ENCODE measurements around the gene PRDM13.
A peak's percentile ranks its signal among the peaks of the same experiment; 100 is the strongest.
"Not testable (repeated sequence)": the region's sequence is repeated elsewhere in the genome, so short reads cannot be mapped to it uniquely, and the experiment has no call there.

The PRDM13 gene

DNA sequence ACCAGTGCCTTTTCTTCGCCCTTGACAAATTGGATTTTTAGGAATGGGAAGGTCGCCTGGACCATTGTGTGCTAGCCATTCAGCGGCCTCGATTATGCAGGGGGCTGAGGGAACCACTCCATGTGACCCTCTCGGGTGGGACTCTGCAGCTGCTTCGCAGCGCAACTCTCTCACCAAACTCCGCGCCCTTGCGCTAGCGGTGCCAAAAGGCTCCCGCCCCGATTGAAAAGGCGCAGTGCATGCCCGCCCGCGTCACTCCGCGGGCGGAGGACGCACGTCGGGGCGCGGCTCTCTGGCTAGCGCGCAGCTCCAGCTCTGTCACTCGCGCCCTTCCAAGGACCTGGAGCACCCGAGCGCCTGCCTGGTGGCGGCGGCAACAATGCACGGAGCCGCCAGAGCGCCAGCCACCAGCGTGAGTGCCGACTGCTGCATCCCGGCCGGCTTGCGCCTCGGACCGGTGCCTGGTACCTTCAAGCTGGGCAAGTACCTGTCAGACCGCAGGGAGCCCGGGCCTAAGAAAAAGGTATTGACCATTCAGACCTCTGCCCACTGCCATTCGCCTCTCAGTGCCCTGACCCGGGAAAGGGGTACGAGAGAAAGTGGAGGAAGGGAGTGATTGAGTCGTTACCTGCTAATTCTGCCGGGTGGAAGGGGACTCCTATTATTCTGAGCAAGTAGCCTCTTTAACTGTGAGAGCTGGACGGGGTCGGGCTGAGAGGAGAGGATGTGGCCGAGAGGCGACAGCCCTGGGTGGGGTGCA, at the start of gene PRDM13:
Gene PRDM13, plus strand, starts transcription at position 178 of the 760 bp plus-strand sequence. Its CDS starts 202 bp downstream, at position 380.
- no peak for DNase-seq

DNA sequence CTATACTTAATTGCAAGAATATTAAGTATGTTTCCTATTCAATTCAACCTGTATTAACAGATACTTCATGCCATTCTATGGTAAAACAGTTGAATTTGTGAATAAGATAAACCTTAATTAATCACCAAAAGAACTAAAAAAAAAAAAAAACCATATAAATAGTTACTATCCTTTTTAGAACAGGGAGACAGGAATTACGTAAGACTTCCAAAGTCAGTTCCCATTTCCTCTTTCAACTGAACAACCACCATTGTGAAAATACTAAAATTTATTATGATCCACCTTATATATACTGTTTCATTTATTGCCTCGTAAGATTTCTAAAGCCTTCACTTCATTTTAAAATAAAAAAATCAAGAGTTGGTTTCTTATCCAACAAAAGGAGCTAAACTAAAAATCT, 47.6 kb upstream of the PRDM13 start:
- DNase-seq: peak; percentile 22

DNA sequence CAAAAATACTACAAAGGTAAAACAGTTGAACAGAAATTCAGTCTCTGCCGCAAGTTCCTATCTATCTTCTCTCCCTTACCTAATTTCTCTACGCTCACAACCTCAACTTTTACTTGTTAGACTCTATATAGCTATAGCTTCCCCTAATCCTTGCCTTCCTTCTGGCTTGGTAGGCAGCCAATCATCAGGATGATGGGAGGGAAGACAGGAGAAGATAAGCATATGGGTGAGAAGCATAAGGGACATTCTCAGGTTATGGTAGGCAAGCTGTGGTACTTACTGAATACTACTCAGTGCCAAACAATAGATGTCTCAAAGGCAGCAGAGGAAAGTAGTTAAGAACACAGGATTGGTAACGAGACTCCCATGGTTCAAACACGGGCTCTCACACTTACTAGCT, 46.0 kb upstream of the PRDM13 start:
- DNase-seq: no peak

DNA sequence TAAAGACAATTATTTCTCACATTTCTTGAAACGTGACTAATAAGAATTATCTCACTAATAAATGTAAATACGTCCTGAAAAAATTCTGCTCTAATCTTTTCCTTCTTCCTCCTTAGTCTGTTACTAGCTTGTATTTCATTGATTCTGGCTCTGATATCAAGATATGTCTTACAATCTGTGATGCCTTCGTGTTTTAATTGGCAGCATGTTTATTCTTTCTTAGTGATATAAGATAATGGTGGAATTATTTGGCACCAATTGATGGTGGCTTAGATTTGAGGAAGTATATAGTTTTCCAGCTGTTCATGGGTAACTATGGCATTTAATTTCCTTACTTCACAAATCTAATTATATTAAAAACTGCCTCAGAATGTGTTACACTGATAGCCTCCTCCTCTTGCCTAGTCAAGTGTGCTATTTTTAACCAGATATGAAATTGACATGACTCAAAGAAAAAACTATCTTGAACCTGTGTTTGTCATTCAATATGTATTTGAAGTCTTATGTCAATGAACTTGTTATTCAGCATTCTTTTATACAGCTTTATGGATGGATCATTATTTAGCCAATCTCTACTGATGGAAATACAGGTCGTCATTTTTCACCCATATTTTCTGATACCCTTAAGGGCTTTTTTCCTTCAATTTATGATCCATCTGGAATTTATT, 43.4 kb upstream of the PRDM13 start:
- DNase-seq: no peak

DNA sequence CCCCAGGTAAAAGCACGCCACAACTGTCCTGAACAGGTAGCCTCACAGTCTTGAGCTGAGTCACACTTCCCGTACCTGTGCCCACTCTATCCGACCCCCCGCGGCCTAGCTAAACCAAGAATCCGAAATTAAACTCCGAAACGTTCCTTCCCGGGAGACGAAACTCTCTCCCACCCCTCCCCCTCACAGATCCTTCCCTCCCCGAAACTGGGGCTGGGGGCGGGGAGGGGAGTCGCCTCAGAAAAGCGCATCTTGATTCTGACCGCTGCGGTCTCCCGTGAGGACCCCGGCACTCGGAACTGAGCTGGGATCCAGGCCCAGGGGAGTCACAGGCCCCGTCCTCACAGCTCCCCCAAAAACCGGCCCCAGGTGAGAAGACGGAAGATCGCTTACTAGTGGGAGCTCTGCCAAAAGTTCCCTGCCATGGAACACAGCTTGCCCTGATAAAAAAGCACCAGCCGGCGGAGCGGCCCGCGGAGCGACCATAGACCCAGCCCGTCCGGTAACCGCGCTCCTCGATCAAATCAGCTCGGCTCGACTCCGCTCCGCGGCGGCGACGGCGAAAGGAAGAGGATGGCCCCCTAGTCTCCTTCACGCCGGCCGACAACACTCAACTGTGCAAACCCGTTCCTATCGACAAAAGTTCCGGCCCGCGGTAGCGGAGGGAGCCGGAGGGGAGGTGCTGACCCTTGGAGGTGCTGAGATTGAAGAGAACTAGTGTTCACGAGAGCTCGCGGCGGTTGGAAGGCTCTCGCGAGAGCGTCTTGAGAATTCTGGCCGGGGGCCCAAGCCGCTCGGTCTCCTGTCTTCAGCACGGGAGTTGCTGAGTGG, 38.3 kb upstream of the PRDM13 start, which contains the start of gene CCNC:
Gene CCNC, minus strand, starts transcription at position 558 of the 831 bp plus-strand sequence. Its CDS starts 133 bp downstream, at position 425.
- peak; percentile 91 for DNase-seq

DNA sequence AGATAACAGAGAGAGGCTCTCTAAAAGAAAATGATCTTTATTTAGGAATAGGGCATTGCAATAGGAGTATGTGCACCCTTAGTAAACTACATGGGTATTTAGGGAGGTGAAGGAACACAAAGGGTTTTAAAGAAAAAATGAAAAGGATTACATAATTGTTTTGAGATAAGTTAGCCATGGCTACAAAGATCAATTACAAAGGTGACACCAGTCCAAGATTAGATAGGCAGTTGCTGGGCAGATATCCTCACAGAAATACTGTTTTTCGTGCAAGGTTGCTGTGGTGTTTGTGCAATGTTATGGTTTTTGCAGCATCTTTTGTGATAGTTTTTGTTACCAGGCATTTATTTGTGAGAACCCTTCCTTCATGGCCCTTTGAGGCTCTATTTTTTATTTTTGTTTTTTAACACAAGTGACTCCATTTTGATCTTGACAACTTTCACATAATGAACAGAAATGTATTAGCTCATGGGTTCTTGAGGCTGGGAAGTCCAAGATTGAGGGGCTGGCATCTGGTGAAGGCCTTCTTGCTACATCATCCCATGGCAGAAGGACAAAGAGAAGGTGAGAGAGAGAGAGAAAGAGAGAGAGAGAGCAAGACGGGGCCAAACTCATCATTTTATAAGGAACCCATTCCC, 32.5 kb upstream of the PRDM13 start:
- no peak for DNase-seq

DNA sequence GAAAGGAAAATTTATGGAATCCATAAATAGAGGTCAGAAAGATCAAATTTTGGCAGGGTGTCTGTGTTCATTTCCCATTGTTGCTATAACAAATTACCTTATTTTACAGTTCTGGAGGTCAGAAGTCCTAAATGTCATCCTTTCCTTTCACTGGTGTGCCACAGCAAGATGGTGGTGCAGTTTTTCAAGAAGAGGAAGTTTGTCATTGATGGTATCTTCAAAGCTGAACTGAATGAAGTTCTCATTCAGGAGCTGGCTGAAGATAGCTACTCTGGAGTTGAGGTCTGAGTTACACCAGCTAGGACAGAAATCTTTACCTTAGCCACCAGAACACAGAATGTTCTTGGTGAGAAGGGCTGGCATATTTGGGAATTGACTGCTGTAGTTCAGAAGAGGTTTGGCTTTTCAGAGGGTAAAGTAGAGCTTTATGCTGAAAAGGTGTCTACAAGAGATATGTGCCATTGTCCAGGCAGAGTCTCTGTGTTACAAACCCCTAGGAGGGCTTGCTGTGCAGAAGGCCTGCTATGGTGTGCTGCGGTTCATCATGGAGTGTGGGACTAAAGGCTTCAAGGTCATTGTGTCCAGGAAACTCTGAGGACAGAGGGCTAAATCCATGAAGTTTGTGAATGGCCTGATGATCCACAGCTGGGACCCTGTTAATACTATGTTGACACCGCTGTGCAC, 30.9 kb upstream of the PRDM13 start:
- DNase-seq: peak; percentile 38

DNA sequence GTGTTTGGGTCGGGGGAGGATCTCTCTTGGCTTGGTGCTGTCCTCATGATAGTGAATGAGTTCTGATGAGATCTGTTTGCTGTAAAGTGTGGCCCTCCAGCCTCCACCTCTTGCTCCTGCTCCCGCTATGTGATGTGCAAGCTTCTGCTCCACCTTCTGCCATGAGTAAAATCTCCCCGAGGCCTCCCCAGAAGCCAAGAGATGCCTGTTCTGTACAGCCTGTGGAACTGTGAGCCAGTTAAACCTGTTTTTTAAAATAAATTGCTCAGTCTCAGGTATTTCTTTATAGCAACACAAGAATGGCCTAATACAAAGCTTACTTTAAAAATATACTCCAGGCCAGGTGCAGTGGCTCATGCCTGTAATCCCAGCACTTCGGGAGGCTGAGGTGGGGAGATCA, 26.9 kb upstream of the PRDM13 start:
- no peak for DNase-seq

DNA sequence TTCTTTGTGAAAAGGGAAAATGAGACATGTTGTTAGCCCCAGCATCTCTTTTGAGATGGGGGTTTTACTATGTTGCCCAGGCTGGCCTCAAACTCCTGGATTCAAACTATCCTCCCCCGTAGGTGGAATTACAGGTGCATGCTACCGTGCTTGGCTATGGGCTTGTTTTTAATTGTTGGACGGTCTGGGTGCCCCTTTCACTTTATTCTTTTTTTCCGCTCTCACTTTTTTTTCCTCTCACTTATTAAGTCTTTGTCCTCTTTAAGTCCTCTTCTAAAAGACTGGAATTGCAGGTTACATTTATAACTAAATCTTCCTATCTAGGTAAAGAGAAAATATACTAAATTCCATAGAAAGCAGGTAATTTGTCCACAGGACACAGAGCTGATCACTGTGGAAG, 18.8 kb upstream of the PRDM13 start:
- no peak for DNase-seq

DNA sequence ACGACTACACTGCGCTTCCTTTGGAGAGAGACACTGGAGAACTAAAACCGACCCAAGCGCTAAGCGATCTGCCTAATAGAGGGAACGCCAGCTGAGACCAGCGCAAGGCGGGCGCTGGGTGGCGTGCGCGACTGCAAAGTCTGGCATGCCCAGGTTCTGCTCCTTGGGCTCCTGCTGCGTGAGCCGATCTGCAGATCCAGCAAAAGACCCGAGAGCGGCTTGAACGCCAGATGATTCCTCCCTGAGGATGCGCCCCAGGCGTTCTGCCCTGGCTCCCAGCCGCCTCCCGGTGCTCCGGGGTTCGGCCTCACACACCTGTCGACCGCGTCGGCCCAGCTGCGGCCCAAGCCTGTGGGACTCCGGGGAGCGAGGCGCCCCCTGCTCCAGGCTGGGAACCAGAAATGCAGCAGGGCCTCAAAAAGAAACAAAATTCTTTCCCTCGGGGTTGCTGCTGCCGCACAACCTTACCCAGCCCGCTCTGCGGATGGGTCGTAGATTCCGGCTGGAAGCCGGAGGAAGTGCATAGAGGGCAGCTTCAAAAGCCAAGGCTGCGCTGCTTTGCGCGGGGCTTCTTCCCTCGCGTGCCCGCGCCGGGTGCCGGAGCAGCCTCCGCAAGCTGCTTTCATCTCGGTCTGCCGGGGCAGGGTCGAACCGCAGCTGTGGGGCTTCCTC, 17.9 kb upstream of the PRDM13 start:
- peak; percentile 65 for DNase-seq

DNA sequence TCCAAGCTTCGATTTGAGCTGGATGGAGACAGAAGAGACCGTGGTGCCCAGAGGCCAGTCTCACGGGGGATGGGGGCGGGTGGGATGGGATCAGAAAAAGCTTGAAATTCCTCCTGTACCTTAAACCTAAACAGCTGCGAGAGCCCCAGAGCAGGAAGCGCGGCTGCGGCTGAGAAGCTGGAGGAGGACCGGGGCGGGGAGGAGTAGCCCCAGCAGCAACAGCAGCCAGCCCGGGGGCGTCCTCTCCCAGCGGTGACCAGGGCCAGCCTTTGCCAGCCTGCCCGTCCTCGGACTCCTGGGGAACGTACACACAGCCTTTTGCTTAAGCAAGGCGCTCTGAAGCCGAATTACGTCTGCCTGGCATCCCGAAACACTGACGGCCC, 17.4 kb upstream of the PRDM13 start:
- DNase-seq: no peak

DNA sequence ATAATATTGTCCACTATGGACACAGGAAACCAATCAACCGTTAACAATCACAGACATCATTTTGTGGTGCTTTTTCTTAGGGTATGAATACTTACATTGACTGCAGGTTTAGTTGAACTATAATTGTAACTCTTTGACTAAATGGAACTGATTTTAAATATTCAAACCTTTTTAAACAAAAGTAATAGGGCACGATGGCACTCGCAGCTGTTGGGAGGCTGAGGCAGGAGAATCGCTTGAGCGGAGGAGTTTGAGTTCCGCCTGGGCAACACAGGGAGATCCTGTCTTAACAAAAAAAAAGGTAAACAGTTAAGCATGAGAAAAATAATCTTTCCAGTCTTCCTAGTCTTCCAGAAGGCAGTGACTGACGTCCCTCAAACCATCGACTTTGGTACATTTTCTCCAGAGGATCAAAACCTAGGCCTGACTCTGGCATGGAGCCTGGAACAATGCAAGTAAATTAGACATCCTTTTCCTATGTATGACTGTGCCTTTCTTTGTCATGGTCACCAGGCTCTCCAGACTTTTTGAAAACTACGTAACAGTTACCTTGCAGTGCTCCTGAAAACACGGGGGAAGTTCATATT, 16.6 kb upstream of the PRDM13 start:
- no peak for DNase-seq

DNA sequence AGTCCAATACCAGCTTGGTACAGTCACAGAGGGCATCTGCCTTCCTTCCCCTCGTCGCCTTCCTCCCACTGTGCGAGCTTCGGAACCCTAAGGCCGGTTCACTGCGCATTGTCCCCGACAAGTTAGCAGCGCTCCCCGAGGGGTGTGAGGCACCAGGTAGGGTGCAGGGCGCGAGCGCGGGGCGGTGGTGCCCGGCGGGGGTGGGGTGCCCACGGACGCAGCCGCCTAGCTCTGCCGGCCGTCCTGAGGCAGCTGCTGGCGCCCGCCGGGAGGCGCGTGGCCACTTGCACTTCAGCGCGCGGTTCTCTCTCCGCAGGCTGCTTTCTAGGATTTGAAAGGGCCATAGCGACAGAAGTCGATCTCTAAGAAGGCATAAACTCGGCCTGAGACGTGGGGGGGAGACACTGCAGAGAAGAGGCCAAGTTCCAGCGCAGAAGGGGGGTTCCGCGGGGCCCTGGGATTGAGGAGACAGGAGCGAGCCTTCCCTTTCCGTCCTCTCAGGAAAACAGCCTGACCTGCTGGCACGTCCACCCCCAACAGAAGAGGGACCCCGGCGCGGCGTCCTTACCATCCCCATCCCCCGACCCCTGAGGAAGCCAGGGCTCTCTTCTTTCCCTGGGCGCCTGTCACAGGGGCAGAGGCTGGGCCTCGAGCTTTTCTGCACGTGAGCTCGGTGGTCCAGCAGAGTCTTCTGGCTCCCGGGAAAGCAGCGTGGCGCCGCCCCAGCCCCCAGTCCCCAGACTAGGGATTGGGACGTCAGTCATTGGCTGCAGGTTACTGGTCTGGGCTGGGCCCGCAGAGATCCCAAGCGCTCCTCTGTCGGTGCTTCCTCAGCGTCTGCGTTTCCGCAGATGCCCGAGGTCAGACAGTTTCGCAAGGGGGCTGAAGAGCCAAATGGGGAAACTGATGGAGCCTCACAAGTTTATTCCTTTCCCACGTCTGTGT, 15.6 kb upstream of the PRDM13 start:
- no peak for DNase-seq

DNA sequence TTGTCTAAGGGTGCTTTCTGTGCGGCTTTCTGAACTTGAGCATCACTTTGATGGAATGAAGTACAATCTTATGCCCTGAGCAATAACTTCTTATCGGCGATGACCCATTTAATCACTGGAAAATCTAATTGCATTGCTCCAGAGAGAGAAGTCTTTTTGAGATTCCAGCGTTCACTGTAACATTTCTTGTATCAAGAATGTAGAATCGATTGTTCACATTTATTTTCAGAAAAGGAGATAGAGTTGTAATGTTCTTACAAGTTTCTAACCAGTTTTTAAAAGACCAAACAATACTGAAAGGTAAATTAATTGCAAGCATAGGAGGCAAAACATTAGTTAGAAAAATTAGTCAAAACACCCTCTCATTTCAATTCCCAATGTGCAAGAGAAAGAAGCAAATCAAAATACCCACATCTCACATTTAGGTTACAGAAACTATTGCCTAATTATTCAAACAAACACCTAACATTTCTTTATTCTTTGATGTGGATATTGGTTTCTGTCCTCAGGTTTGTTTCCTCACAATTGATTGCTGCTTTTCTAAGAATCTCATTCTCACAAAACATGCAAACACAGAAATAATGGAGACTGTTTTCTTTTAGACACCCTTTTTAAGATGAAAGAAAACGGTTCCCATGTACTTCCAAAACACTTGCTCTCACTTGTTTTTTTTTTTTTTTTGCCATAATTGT, 14.8 kb upstream of the PRDM13 start:
- no peak for DNase-seq

DNA sequence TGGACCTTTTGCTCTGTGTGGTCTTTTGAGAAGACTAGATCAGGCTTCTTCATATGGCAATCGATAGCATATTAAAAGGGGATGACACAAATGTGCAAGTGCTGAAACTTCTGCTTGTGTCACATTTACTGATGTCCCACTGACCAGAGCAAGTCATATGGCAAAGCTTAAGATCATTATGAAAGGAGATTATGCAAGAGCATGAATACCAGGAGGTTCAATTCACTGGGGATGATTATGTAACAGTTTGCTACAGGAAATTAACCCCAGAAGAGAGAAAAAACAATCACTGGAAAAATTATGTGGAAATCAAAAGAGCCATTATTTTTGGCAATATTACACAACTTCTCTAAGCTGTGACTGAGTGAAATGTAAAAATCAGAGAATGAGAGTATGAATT, 13.7 kb upstream of the PRDM13 start:
- DNase-seq: peak; percentile 70

DNA sequence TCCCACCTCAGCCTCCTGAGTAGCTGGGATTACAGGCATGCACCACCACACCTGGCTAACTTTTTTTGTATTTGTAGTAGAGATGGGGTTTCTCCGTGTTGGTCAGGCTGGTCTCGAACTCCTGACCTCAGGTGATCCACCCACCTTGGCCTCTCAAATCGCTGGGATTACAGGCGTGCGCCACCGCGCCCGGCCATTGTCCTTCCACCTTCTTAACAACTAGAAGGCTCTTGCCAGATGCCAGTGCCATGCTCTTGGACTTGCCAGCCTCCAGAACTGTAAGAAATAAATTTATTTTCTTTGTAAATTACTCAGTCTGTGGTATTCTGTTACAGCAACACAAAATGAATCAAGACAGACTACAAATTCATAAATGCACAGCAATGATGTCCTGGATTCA, 11.9 kb upstream of the PRDM13 start:
- not testable (repeated sequence) for DNase-seq

DNA sequence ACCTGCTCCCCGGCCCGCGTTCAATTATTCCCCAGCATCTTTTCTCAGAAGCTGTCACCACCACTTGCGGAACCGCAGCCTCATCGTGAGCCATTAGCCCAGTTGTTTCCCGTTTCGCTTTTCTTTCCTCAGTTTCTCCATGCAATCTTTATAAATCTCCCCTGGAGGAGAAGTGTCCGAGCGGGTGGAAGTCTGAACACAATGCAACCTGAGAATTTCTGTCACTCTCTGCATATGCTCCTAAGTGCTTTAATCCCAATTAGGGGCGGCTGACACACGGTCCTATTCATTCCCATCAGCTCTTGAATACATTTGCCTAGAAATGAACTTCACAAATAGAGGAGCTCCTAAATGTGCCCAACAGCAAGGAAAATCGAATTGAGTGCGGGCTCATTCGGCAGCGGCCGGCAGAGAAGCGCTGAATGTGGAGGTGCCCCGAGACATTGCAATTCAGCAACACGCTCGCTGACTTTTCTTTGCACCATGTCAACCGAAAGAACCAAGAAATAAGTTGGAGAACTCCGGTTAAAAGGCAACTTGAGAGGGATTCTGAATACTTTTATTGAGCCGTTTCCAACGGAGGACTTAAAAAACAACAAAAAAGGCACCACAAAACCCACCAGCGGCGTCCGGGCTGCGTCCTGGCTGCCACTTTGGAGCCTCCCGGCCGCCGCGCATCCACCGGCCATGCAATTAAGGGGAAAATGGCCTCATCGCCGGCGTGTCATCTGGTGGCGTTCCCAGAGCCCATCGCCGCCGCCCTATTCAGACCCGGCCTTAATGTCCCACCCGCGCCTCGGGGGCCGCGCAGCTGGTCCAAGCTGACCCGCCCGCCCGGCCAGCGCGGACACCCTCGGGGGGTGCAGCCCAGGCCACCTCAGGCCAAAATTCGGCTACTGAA, 3.9 kb upstream of the PRDM13 start:
- DNase-seq: no peak

DNA sequence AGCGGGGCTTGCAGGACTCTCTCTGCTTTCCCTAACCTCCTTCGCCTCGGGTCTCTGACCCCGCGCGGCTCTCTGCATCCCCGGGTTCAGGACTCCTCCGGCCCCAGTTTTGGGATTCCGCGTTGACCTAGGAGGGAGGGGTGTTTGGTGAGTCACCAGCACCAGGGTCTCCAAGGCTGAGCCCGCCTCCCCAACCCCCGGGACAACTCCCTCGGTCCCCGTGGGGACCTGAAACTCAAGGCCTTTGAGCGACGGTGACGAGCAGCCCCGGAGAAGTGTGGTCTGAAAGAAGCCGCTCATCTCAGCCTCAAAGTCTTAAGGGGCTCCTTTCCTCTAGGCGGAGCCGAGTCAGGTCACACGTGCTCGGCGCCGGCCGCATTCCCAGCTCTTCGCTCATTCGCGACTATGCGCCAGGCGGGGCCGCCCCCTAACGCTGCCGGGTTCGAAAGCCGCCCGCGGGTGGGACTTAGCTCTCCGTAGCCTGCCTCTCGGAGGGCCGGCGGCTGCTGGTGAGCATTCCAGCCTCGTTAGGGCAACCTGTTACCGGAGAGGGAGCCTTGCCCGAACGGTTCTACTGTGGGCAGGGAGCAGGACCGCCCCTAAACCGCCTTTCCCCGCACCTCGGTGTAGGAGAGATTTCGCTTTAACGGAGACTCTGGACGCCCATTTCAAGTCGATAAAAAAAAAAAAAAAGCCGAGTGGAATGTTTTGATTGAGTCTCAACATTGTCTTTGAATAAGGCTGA, 3.0 kb upstream of the PRDM13 start:
- DNase-seq: no peak
